Vagina (tissue), 2 donors: ENCODE results near the gene SNIP1.

Experiments used
- POLR2A ChIP-seq, 2 donors: fragments of 450-650 bp; IDR thresholded peaks; one replicate each; pipeline ENCODE4 v1.6.1; 2017; ENCODE audit warnings: antibody characterized with exemption in 2 of 2, mild to moderate bottlenecking in 2 of 2, moderate library complexity in 2 of 2
- TF ChIP-seq, protein P1 (sequence below), 3 experiments: fragments of 450-650 bp in 2 of 3; fragments of 200-600 bp in 1 of 3; sonication (generic) in 1 of 3; IDR thresholded peaks; one replicate each; pipeline ENCODE4 v1.5.1; 2017 to 2019; ENCODE audit warnings: antibody characterized with exemption in 3 of 3, mild to moderate bottlenecking in 2 of 3, moderate library complexity in 2 of 3

DNA sequence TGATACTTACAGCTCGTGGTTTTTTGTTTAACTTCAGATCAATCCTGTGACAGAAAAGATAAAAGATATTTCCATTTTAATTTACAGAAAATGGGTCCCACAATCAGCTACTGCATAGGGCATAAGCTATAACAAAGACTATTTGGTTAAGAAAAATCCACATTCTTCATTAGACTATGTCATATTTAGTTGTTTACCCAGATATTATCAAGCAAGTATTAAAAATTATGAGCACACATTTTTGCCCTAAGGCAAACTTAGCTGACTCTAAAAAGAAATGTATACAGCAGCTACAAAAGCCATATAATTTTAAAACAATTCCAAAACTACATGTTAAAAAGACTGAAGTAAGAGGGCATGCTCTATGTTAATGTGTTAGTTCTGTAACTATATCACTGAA lies 58.2 kb downstream of the SNIP1 start:
- TF ChIP-seq, protein P1, sequence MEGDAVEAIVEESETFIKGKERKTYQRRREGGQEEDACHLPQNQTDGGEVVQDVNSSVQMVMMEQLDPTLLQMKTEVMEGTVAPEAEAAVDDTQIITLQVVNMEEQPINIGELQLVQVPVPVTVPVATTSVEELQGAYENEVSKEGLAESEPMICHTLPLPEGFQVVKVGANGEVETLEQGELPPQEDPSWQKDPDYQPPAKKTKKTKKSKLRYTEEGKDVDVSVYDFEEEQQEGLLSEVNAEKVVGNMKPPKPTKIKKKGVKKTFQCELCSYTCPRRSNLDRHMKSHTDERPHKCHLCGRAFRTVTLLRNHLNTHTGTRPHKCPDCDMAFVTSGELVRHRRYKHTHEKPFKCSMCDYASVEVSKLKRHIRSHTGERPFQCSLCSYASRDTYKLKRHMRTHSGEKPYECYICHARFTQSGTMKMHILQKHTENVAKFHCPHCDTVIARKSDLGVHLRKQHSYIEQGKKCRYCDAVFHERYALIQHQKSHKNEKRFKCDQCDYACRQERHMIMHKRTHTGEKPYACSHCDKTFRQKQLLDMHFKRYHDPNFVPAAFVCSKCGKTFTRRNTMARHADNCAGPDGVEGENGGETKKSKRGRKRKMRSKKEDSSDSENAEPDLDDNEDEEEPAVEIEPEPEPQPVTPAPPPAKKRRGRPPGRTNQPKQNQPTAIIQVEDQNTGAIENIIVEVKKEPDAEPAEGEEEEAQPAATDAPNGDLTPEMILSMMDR (IDR thresholded peaks at IDR 0.05), result no peak
- no peak for TF ChIP-seq POLR2A (IDR thresholded peaks at IDR 0.05)
